ENCODE results near the gene SLCO1B3. TPM values are rescaled to one million over a fixed set of nuclear protein-coding genes. Genes with fewer than 3 reads are reported as not detected.

SLCO1B3 gene
- total RNA-seq, 1 donor from 2014 or later = not detected

- Mint-ChIP-seq H3K9me3 (ENCODE audit: low read depth) (no peaks in the 10 kb centered on the region), H3K4me3 (ENCODE audit: unreplicated experiment) (no peak overlapping the region), H3K27me3 (ENCODE audit: low read depth) (no peaks in the 10 kb centered on the region), H3K27ac (ENCODE audit: unreplicated experiment) (no peak overlapping the region), H3K36me3 (ENCODE audit: low read depth) (no peaks in the 10 kb centered on the region), H3K4me1 (ENCODE audit: low read depth) (no peaks in the 10 kb centered on the region)
- peak; percentile 84 for TF ChIP-seq CTCF (IDR thresholded peaks at IDR 0.05)
- DNase-seq (ENCODE audit: low spot score) = no peak
Observed at GRCh38 chr12:20798554-20798953, 12.0 kb upstream of the SLCO1B3 start.

- Mint-ChIP-seq H3K27me3 (ENCODE audit: low read depth) (no peaks in the 10 kb centered on the region), H3K4me1 (ENCODE audit: low read depth) (no peaks in the 10 kb centered on the region), H3K9me3 (ENCODE audit: low read depth) (no peaks in the 10 kb centered on the region), H3K27ac (ENCODE audit: unreplicated experiment) (no peak overlapping the region), H3K36me3 (ENCODE audit: low read depth) (no peaks in the 10 kb centered on the region), H3K4me3 (ENCODE audit: unreplicated experiment) (no peak overlapping the region)
- TF ChIP-seq CTCF (IDR thresholded peaks at IDR 0.05) = no peak
- no peak for DNase-seq (ENCODE audit: low spot score)
Observed at GRCh38 chr12:20800160-20800559, 10.3 kb upstream of the SLCO1B3 start.

- Mint-ChIP-seq H3K36me3 (ENCODE audit: low read depth) (no peaks in the 10 kb centered on the region), H3K4me1 (ENCODE audit: low read depth) (no peaks in the 10 kb centered on the region), H3K27me3 (ENCODE audit: low read depth) (no peaks in the 10 kb centered on the region), H3K4me3 (ENCODE audit: unreplicated experiment) (no peak overlapping the region), H3K27ac (ENCODE audit: unreplicated experiment) (no peak overlapping the region), H3K9me3 (ENCODE audit: low read depth) (no peaks in the 10 kb centered on the region)
- no peak for DNase-seq (ENCODE audit: low spot score)
- TF ChIP-seq CTCF (IDR thresholded peaks at IDR 0.05) = no peak
Observed at GRCh38 chr12:20801035-20801434, 9.5 kb upstream of the SLCO1B3 start.

- Mint-ChIP-seq H3K27ac (ENCODE audit: unreplicated experiment) (no peak overlapping the region), H3K36me3 (ENCODE audit: low read depth) (no peaks in the 10 kb centered on the region), H3K27me3 (ENCODE audit: low read depth) (no peaks in the 10 kb centered on the region), H3K9me3 (ENCODE audit: low read depth) (no peaks in the 10 kb centered on the region), H3K4me3 (ENCODE audit: unreplicated experiment) (no peak overlapping the region), H3K4me1 (ENCODE audit: low read depth) (no peaks in the 10 kb centered on the region)
- DNase-seq (ENCODE audit: low spot score) = no peak
- no peak for TF ChIP-seq CTCF (IDR thresholded peaks at IDR 0.05)
Observed at GRCh38 chr12:20805921-20806320, 4.6 kb upstream of the SLCO1B3 start.

GRCh38 chr12:20807192-20808080 lies 3.1 kb upstream of the SLCO1B3 start:
- Mint-ChIP-seq H3K4me1 (ENCODE audit: low read depth) (no peaks in the 10 kb centered on the region), H3K4me3 (ENCODE audit: unreplicated experiment) (no peak overlapping the region), H3K36me3 (ENCODE audit: low read depth) (no peaks in the 10 kb centered on the region), H3K27me3 (ENCODE audit: low read depth) (peaks cover 2% of the 10 kb centered on the region), H3K27ac (ENCODE audit: unreplicated experiment) (no peak overlapping the region), H3K9me3 (ENCODE audit: low read depth) (no peaks in the 10 kb centered on the region)
- no peak for DNase-seq (ENCODE audit: low spot score)
- TF ChIP-seq CTCF (IDR thresholded peaks at IDR 0.05) = no peak
